ENCODE data around the gene GPATCH2L. TPM values are rescaled to one million over a fixed set of nuclear protein-coding genes. Genes with fewer than 3 reads are reported as not detected.

GPATCH2L gene
- total and polyA plus RNA-seq, 2 experiments from 2014 or later = 19.6 to 94.4 TPM

- peaks cover 4% of the 10 kb centered on the region for H3K27me3 Mint-ChIP-seq (ENCODE audit: insufficient read depth, low read depth, poor library complexity)
- no peaks in the 10 kb centered on the region; the same call in 2 of the 3 replicates for H3K4me1 Mint-ChIP-seq
- no peak overlapping the region for H3K27ac Mint-ChIP-seq
Measured at GRCh38 chr14:76146976-76147375, 4.7 kb upstream of the GPATCH2L start.

More at GRCh38 chr14:76146976-76147375, 4.7 kb upstream of the GPATCH2L start:
- no peaks in the 10 kb centered on the region for H3K36me3 Mint-ChIP-seq (ENCODE audit: low read depth)
- no peak overlapping the region for H3K4me3 Mint-ChIP-seq
- peaks cover under 1% of the 10 kb centered on the region; the same call in 1 of the 2 replicates for H3K79me2 ChIP-seq (replicated peaks; ENCODE audit: insufficient read depth)
- H4K20me1 ChIP-seq (replicated peaks; ENCODE audit: insufficient read depth) = no peaks in the 10 kb centered on the region
- H3K36me3 ChIP-seq (ENCODE audit: insufficient read depth) = no peaks in the 10 kb centered on the region
- TF ChIP-seq ZNF462 (CRISPR knock-in tag; IDR thresholded peaks at IDR 0.05) (no peak), CREB1 (CRISPR knock-in tag; IDR thresholded peaks at IDR 0.05; ENCODE audit: low read depth) (no peak), NANOG (IDR thresholded peaks at IDR 0.05; ENCODE audit: borderline replicate concordance) (no peak), ZNF331 (CRISPR knock-in tag; IDR thresholded peaks at IDR 0.05; ENCODE audit: low read depth) (no peak), EZH2phosphoT487 (IDR thresholded peaks at IDR 0.05; ENCODE audit: unreplicated experiment) (no peak), POLR2AphosphoS5 (IDR thresholded peaks at IDR 0.05; ENCODE audit: low read depth) (no peak), CTCF (conservative IDR thresholded peaks at IDR 0.05; ENCODE audit: low read depth in 2 of 2) (no peak), ETS1 (IDR thresholded peaks at IDR 0.05) (no peak), REST (IDR thresholded peaks at IDR 0.05; ENCODE audit: unreplicated experiment) (no peak), EZH2 (IDR thresholded peaks at IDR 0.05; ENCODE audit: low read depth, unreplicated experiment) (no peak), STAT1 (IDR thresholded peaks at IDR 0.05; ENCODE audit: unreplicated experiment) (no peak), ZNF114 (CRISPR knock-in tag; IDR thresholded peaks at IDR 0.05) (no peak), JUNB (IDR thresholded peaks at IDR 0.05; ENCODE audit: unreplicated experiment) (no peak)
- ATAC-seq (no peak), DNase-seq (ENCODE audit: low spot score) (no peak)
- peaks cover 35% of the 10 kb centered on the region for H3K27me3 ChIP-seq (ENCODE audit: insufficient read depth)
- no peak overlapping the region for H3K4me2 ChIP-seq
- no peaks in the 10 kb centered on the region for H3F3A ChIP-seq (replicated peaks; ENCODE audit: low read depth)
- H3K9me3 Mint-ChIP-seq = peaks cover 7% of the 10 kb centered on the region; the same call in 2 of the 3 replicates
- H2AFZ ChIP-seq = no peak overlapping the region
- H3K9me2 ChIP-seq (ENCODE audit: insufficient read depth) = peaks cover 5% of the 10 kb centered on the region
- H3K4me1 ChIP-seq (ENCODE audit: insufficient read depth) = no peaks in the 10 kb centered on the region
- no peak overlapping the region for H3K27ac ChIP-seq (ENCODE audit: low read depth)
- no peak overlapping the region for H3K4me3 ChIP-seq

All from GM23338 (cell line).